H4 (cell line): ENCODE data around the gene STIM1. TPM values are rescaled to one million over a fixed set of nuclear protein-coding genes. Genes with fewer than 3 reads are reported as not detected.
"Not testable (repeated sequence)": the region's sequence is repeated elsewhere in the genome, so short reads cannot be mapped to it uniquely, and the experiment has no call there.

Experiments
- DNase-seq: peaks from one replicate; pipeline ENCODE4 v3.0.0-alpha.2; 2015; ENCODE audit warnings: low spot score
- total RNA-seq: library from RNA; depleted of rRNA; stranded (reverse); fragments of >200 nt; shearing (Covaris generic); gene quantifications from 2 replicates; pipeline ENCODE4 v1.2.3, GENCODE V29; 2014

Gene STIM1
- total RNA-seq, 1 experiment from 2014 or later, result 22.1 TPM

GRCh38 chr11:3982431-3982830 is 127.0 kb downstream of the STIM1 start:
- no peak for DNase-seq

DNA sequence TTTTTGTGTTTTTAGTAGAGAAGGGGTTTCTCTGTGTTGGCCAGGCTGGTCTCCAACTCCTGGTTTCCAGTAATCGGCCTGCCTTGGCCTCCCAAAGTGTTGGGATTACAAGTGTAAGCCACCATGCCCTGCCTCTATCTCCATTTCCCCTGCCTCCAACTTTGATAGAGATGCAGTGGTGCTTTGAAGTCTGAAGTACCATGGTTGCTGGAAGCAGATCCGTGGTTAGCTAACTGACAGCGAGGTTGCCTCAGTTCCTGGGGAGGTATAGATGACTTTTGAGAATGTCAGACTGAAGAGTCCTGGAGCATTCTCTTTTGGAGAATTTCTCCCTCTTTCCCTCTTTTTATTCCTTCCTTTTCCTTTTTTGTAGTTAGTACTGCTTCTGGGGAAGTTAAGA is 127.6 kb downstream of the STIM1 start:
- no peak for DNase-seq

- no peak for DNase-seq
Observed at GRCh38 chr11:3984896-3985295, 129.4 kb downstream of the STIM1 start.

- DNase-seq, result no peak
Observed at GRCh38 chr11:3985631-3986030, 130.2 kb downstream of the STIM1 start.

GRCh38 chr11:3986301-3986700 is 130.8 kb downstream of the STIM1 start:
- DNase-seq, result no peak

GRCh38 chr11:3989276-3989920 is 133.9 kb downstream of the STIM1 start:
- no peak for DNase-seq

GRCh38 chr11:3989921-3990290 is 134.4 kb downstream of the STIM1 start:
- DNase-seq, result no peak

DNA sequence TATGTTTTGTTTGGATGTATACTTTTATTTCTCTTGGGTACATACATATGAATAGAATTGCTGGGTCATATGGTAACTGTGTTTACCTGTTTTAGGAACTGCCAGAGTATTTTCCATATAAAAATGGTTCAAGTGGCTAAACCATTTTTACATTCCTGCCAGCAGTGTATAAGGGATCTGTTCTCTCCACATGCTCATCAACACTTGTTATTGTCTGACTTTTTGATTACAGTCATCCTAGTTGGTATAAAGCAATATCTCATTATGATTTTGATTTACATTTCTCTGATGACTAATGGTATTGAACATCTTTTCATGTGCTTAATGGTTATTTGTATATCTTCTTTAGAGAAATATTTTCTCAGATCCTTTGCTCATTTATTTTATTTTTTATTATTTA is 134.9 kb downstream of the STIM1 start:
- DNase-seq, result no peak

- DNase-seq, result no peak
Observed at GRCh38 chr11:3992964-3993363, 137.5 kb downstream of the STIM1 start.

DNA sequence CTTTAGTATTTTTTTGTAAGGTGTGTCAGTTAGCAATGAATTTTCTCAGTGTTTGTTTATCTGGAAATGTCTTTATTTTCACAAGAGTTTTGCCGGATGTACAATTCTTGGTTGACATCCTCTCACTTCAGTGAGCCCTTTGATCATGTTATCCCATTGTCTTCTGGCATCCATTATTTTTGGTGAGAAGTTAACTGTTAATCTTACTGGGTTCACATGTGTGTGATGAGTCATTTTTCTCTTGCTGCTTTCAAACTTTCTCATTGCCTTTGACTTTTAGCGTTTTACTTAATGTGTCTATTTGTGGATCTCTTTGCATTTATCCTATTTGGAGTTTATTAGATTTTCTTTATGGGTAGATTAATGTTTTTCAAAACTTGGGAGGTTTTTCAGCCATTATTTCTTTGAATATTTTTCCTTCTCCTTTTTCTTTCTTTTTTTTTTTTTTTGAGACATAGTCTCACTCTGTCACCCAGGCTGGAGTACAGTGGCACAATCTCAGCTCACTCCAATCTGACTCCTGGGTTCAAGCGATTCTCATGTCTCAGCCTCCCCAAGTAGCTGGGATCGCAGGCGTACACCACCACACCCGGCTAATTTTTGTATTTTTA is 138.7 kb downstream of the STIM1 start:
- DNase-seq, result peak; percentile 21

- no peak for DNase-seq
Observed at GRCh38 chr11:3995307-3995706, 139.8 kb downstream of the STIM1 start.

- no peak for DNase-seq
Observed at GRCh38 chr11:3995949-3996554, 140.6 kb downstream of the STIM1 start.

GRCh38 chr11:3996651-3997050 is 141.2 kb downstream of the STIM1 start:
- DNase-seq, result no peak

DNA sequence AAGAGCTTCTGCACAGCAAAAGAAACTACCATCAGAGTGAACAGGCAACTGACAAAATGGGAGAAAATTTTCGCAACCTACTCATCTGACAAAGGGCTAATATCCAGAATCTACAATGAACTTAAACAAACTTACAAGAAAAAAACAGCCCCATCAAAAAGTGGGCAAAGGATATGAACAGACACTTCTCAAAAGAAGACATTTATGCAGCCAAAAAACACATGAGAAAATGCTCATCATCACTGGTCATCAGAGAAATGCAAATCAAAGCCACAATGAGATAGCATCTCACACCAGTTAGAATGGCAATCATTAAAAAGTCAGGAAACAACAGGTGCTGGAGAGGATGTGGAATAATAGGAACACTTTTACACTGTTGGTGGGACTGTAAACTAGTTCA is 149.3 kb downstream of the STIM1 start:
- not testable (repeated sequence) for DNase-seq

DNA sequence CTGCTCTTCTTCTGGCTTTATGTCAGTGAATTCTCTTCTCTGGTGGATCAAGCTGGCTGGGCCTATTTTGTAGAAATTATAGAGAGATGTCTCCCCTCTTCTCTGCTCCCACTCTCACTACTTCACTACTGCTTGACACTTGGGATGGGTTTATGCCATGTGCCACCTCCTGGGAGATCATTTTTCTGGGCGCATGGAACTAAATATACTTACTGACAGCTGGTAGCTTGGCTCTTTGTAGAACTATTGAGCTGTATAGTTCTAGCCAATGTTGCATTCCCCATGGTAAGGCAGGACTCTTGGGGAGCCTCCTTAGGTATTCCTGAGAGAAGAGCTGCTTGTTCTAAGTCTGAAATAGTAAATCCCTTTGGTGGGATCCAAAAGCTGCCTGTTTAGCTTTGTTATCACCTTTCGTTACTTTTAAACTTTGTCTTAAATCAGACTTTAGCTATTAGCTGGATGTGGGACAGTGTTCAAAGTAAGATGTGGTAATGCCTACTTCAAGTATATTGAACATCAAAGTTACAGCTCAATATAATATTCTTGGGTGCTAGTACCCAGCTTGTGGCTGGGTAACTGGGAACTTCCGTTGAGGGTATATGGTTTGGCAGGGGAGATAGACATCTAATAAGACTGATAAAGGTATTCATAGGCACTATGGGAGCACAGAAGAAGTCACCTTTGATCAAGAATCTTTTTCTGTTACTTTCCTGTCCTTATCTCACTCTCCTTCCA is 151.6 kb downstream of the STIM1 start:
- DNase-seq, result no peak

- no peak for DNase-seq
Observed at GRCh38 chr11:4008116-4008515, 152.7 kb downstream of the STIM1 start.

- DNase-seq, result not testable (repeated sequence)
Observed at GRCh38 chr11:4016602-4017001, 161.1 kb downstream of the STIM1 start.

DNA sequence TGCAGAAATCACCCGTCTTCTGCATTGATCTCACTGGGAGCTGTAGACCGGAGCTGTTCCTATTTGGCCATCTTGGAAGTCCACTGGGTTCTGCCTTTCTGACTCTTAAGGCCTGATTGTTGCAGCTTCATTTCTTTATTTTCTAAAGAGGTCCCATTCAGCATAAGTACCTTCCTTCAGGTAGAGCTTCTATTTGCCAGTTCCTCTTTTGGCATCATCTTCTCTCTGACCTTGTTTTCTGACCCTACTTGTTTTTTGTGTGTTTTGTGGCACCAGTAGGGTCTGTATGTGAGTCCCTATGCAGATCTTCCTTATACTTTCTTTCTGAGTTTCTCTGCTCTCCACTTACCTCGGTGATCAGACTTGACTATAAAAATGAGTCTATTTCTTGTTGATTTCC is 161.7 kb downstream of the STIM1 start:
- DNase-seq, result no peak

GRCh38 chr11:4018641-4019040 is 163.2 kb downstream of the STIM1 start:
- DNase-seq, result no peak

DNA sequence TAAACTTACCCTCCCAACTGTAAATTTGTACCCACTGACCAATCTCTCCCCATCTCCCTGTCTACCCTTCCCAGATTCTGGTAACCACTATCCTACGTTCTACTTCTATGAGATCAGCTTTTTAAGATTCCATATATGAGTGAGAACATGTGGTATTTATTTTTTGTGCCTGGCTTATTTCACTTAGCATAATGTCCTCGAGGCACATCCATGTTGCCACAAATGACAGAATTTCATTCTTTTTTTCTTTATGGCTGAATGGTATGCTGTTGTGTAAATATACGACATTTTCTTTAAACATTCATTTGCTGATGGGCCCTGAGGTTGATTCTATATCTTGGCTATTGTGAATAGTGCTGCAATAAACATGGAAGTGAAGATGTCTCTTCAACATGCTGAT is 164.4 kb downstream of the STIM1 start:
- DNase-seq, result peak; percentile 22

DNA sequence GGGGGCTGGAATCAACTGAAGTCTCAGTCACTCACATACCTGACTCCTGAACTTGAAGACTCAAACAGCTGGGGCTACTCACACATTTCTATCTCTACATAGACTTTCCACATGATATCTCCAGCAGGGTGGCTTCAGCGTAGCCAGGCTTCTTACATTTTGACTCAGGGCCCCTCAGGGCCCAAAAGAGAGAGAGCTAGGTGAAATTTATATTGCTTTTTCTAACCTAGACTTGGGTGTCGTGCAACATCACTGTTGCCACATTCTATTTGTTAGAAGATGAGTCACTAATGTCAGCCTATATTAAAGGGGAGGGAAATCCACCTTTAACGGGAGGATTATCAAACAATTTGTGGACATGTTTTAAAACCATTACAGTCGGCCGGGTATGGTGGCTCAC is 167.2 kb downstream of the STIM1 start:
- DNase-seq, result no peak

GRCh38 chr11:4025248-4025966 is 169.9 kb downstream of the STIM1 start:
- no peak for DNase-seq
